ENCODE results near the gene APOL2. TPM values are rescaled to one million over a fixed set of nuclear protein-coding genes. Genes with fewer than 3 reads are reported as not detected.

Gene APOL2
- polyA plus RNA-seq, 1 donor from 2014 or later: not detected

- TF ChIP-seq CTCF (IDR thresholded peaks at IDR 0.05; ENCODE audit: poor library complexity, severe bottlenecking) (no peak), POLR2AphosphoS5 (IDR thresholded peaks at IDR 0.05) (no peak), EZH2 (IDR thresholded peaks at IDR 0.05; ENCODE audit: borderline replicate concordance, insufficient read depth, low read length, poor library complexity, severe bottlenecking) (no peak), SMC3 (conservative IDR thresholded peaks at IDR 0.05; ENCODE audit: poor library complexity) (no peak), EP300 (conservative IDR thresholded peaks at IDR 0.05; ENCODE audit: poor library complexity, severe bottlenecking) (no peak), TAF1 (IDR thresholded peaks at IDR 0.05; ENCODE audit: low read depth) (no peak), MXI1 (conservative IDR thresholded peaks at IDR 0.05; ENCODE audit: poor library complexity, severe bottlenecking) (no peak)
- Histone ChIP-seq H3K9ac (ENCODE audit: low read length) (no peak overlapping the region), H3F3A (ENCODE audit: insufficient read depth, low read length, poor library complexity, severe bottlenecking) (no peaks in the 10 kb centered on the region), H3K27ac (ENCODE audit: low read length) (no peak overlapping the region), H3K4me3 (ENCODE audit: low read length) (no peak overlapping the region), H2AFZ (ENCODE audit: low read depth, low read length) (no peak overlapping the region), H3K9me3 (ENCODE audit: low read length) (no peaks in the 10 kb centered on the region), H3K36me3 (ENCODE audit: insufficient read depth, low read length) (no peaks in the 10 kb centered on the region), H4K20me1 (ENCODE audit: insufficient read depth) (no peaks in the 10 kb centered on the region), H3K4me2 (ENCODE audit: low read length) (no peak overlapping the region), H3K9me2 (ENCODE audit: insufficient read depth, low read length) (no peaks in the 10 kb centered on the region), H3K79me2 (replicated peaks; ENCODE audit: insufficient read depth, low read length) (no peaks in the 10 kb centered on the region), H3K27me3 (ENCODE audit: insufficient read depth, low read depth, low read length) (no peaks in the 10 kb centered on the region)
Observed at GRCh38 chr22:36234919-36235318, 4.4 kb downstream of the APOL2 start.

GRCh38 chr22:36234213-36234612, 5.1 kb downstream of the APOL2 start:
- Histone ChIP-seq H3K9me2 (ENCODE audit: insufficient read depth, low read length) (no peaks in the 10 kb centered on the region), H3K4me2 (ENCODE audit: low read length) (no peak overlapping the region), H4K20me1 (ENCODE audit: insufficient read depth) (no peaks in the 10 kb centered on the region), H3K9me3 (ENCODE audit: low read length) (no peaks in the 10 kb centered on the region), H3K79me2 (replicated peaks; ENCODE audit: insufficient read depth, low read length) (no peaks in the 10 kb centered on the region), H3K36me3 (ENCODE audit: insufficient read depth, low read length) (no peaks in the 10 kb centered on the region), H3K9ac (ENCODE audit: low read length) (no peak overlapping the region), H3K27ac (ENCODE audit: low read length) (no peak overlapping the region), H3K4me3 (ENCODE audit: low read length) (no peak overlapping the region), H3K27me3 (ENCODE audit: insufficient read depth, low read depth, low read length) (no peaks in the 10 kb centered on the region), H3F3A (ENCODE audit: insufficient read depth, low read length, poor library complexity, severe bottlenecking) (no peaks in the 10 kb centered on the region), H2AFZ (ENCODE audit: low read depth, low read length) (no peak overlapping the region)
- TF ChIP-seq EP300 (conservative IDR thresholded peaks at IDR 0.05; ENCODE audit: poor library complexity, severe bottlenecking) (no peak), CTCF (IDR thresholded peaks at IDR 0.05; ENCODE audit: poor library complexity, severe bottlenecking) (no peak), RAD21 (conservative IDR thresholded peaks at IDR 0.05) (no peak), REST (IDR thresholded peaks at IDR 0.05; ENCODE audit: borderline replicate concordance) (no peak)
